GM12878 (cell line): ENCODE results near the gene PML. TPM values are rescaled to one million over a fixed set of nuclear protein-coding genes. Genes with fewer than 3 reads are reported as not detected.

Experiments used
- ATAC-seq: fragments of 200-7000 bp; cut with Tn5 transposase; 3 replicates; pipeline ENCODE4 v1.9.1; 2020; ENCODE audit warnings: mild to moderate bottlenecking, moderate library complexity
- BruUV-seq: library from RNA; stranded (reverse); fragments of 400-500 nt; replicated peaks from 2 replicates; lab custom pipeline; 2021; lab: Mats Ljungman, UMichigan
- CTCF ChIA-PET: fragments of 300-600 bp; sonication (Branson Sonifier 250); formaldehyde crosslinking; extraction: SDS; loops from one replicate; lab custom pipeline; 2021; ENCODE audit warnings: inconsistent platforms; lab: Yijun Ruan, JAX
- POLR2A ChIA-PET: fragments of 350-600 bp; formaldehyde crosslinking; extraction: SDS; loops from one replicate; lab custom pipeline; 2021; ENCODE audit warnings: inconsistent platforms; lab: Charles Lee
- RAD21 ChIA-PET: fragments of 300-600 bp; sonication (Branson Sonifier 250); formaldehyde crosslinking; loops from one replicate; lab custom pipeline; 2023; ENCODE audit warnings: antibody characterized with exemption; ENCODE audit not compliant: unreplicated experiment; lab: Charles Lee
- SMC1A ChIA-PET: fragments of 300-600 bp; sonication (Branson Sonifier 250); formaldehyde crosslinking; loops from one replicate; lab custom pipeline; 2023; ENCODE audit not compliant: unreplicated experiment, uncharacterized antibody; lab: Charles Lee
- DNase-seq: peaks from one replicate; pipeline ENCODE4 v3.0.0-alpha.2; 2011; ENCODE audit warnings: low read depth, low spot score
- FAIRE-seq: peaks from 3 replicates; lab custom pipeline; 2011; peaks lifted over from hg19 to GRCh38; lab: Jason Lieb, UNC
- H2AFZ ChIP-seq: 2 replicates; pipeline ENCODE4 v1.6.0; 2011; ENCODE audit warnings: low read depth, low read length, control low read depth; ENCODE audit not compliant: control insufficient read depth
- H3K27ac ChIP-seq: 2 replicates; pipeline ENCODE4 v1.5.1; 2011; ENCODE audit warnings: control low read depth; ENCODE audit not compliant: control insufficient read depth, insufficient read depth
- H3K27me3 ChIP-seq, 2 experiments: replicated peaks in 1 of 2; 2 replicates each; pipeline versions ENCODE4 v1.6.0 to v1.6.1; 2011; ENCODE audit warnings: low read length in 1 of 2; ENCODE audit not compliant: control insufficient read depth in 2 of 2, insufficient read depth in 2 of 2
- H3K36me3 ChIP-seq, 2 experiments: 2 replicates each; pipeline ENCODE4 v1.5.1; 2011; ENCODE audit warnings: low read length in 1 of 2; ENCODE audit not compliant: control insufficient read depth in 2 of 2, insufficient read depth in 2 of 2
- H3K4me1 ChIP-seq: 2 replicates; pipeline ENCODE4 v1.6.1; 2011; ENCODE audit warnings: mild to moderate bottlenecking, low read length, moderate library complexity, mixed read lengths; ENCODE audit not compliant: control insufficient read depth, insufficient read depth
- H3K4me2 ChIP-seq: 2 replicates; pipeline ENCODE4 v1.6.0; 2011; ENCODE audit warnings: control low read depth; ENCODE audit not compliant: control insufficient read depth, insufficient read depth
- H3K4me3 ChIP-seq: fragments of 200-600 bp; sonication (generic); 2 replicates; pipeline ENCODE4 v1.5.1; 2016
- H3K79me2 ChIP-seq: 2 replicates; pipeline ENCODE4 v1.6.0; 2011; ENCODE audit warnings: low read length; ENCODE audit not compliant: control insufficient read depth, insufficient read depth
- H3K9ac ChIP-seq: 2 replicates; pipeline ENCODE4 v1.8.0; 2011; ENCODE audit warnings: low read length, control low read depth, mixed read lengths; ENCODE audit not compliant: control insufficient read depth, insufficient read depth
- H3K9me3 ChIP-seq: replicated peaks from 3 replicates; pipeline ENCODE4 v1.5.1; 2011; ENCODE audit warnings: mild to moderate bottlenecking, low read length; ENCODE audit not compliant: control insufficient read depth, insufficient read depth
- H4K20me1 ChIP-seq: 2 replicates; pipeline ENCODE4 v1.6.0; 2011; ENCODE audit not compliant: control insufficient read depth, insufficient read depth
- ZBTB11 ChIP-seq: fragments of 450-650 bp; formaldehyde crosslinking; IDR thresholded peaks from 2 replicates; pipeline ENCODE4 v1.5.0; 2022; ENCODE audit warnings: mild to moderate bottlenecking, missing genetic modification characterization
- WGBS: methylation state at CpG from one replicate; pipeline ENCODE4 v1.1.6; 2016; ENCODE audit warnings: low lambda C conversion rate; ENCODE audit not compliant: insufficient replicate concordance, insufficient coverage; ENCODE audit errors: missing lambda C conversion rate; 5-methylcytosine and 5-hydroxymethylcytosine counted together
- in situ Hi-C: fragments of 300-500 bp; cut with MboI; formaldehyde crosslinking; loops from 9 replicates; pipeline ENCODE4 v1.14.3; 2018; ENCODE audit warnings: mixed read lengths
- intact Hi-C: fragments of 100-400 bp; cut with micrococcal nuclease; formaldehyde crosslinking; loops from one replicate; pipeline ENCODE4 v1.14.2; 2022; ENCODE audit not compliant: unreplicated experiment
- polyA plus RNA-seq, 11 experiments: library from polyadenylated mRNA; depleted of rRNA in 4 of 11; unstranded in 6 of 11; stranded (reverse) in 5 of 11; fragments of >200 nt; fragmentation: Nextera tagmentation in 4 of 11; fragmentation: Illumina TruSeq in 1 of 11; extraction: Ambion mirVana in 4 of 11; extraction: Trizol in 1 of 11; gene quantifications; 1 replicate in 1 of 11; 2 replicates in 10 of 11; pipeline versions ENCODE4 v1.2.1 to v1.2.3, GENCODE V29; 2011 to 2016; ENCODE audit warnings: inconsistent platforms in 2 of 11, missing spikeins in 2 of 11, low read depth in 1 of 11
- total RNA-seq, 4 experiments: library from RNA; depleted of rRNA in 3 of 4; stranded (reverse); fragments of >200 nt in 3 of 4; fragmentation: Illumina TruSeq in 1 of 4; extraction: Trizol in 1 of 4; gene quantifications; 2 replicates each; pipeline versions ENCODE4 v1.2.1 to v1.2.3, GENCODE V29; 2013 to 2021

The PML gene
- total and polyA plus RNA-seq, 10 of the 15 experiments (the other 5 are each of a cell fraction or from before 2014, with no cell fraction given), result 8.5 to 95.5 (median 30.8) TPM

DNA sequence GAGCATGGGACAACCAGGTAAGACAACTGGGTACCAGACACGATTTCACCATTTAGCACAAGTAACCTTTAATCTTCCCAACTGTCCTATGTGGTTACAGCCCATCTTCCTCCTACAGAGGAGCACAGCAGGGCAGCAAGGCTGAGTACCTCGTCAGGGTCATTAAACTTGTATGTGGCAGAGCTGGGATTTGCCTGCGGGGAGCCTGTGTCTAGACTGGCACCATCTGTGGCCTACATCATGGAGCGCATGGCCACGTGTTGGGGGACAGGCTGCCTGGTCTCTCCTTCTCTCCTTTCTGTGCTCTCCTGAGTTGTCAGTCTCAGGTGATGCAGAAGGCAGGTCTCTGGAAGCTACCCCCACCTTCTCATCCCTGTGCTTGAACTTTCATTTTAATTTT lies 55.6 kb downstream of the PML start:
- intact Hi-C loops (loop anchor here (5.0 kb wide), 2 partner anchors 78 to 257 kb away; no protein-coding TSS in a partner anchor), in situ Hi-C loops (no loop called here)
- H3K4me3 ChIP-seq, result no peak overlapping the region
- 35% methylated on average over 5 of the region's 5 CpGs for WGBS
- 0 out of 4 replicates have a peak, but pooled peaks cover 0 to 2% of the 10 kb centered on the region in 2 experiments for H3K27me3 ChIP-seq
- H3K4me2 ChIP-seq, result no peak overlapping the region
- TF ChIP-seq ZBTB11 (CRISPR knock-in tag), result no peak
- H3K9me3 ChIP-seq, result no peaks in the 10 kb centered on the region
- no peak for DNase-seq
- ChIA-PET POLR2A (interaction anchor here (1.6 kb wide), 1 partner anchor 56 kb away, joined by 5 read pairs; the partner anchor contains the start of gene PML), SMC1A (interaction anchor here (1.4 to 3.1 kb wide), 3 partner anchors 12 to 77 kb away, joined by 3 to 18 read pairs (median 7); no protein-coding TSS in a partner anchor), CTCF (interaction anchor here (0.7 to 4.5 kb wide), 8 partner anchors 11 to 171 kb away, joined by 3 to 61 read pairs (median 8); partner anchors contain the start of gene PML), RAD21 (interaction anchor here (1.1 kb wide), 1 partner anchor 77 kb away, joined by 4 read pairs; no protein-coding TSS in a partner anchor)
- H3K79me2 ChIP-seq, result no peaks in the 10 kb centered on the region
- no peak overlapping the region for H3K27ac ChIP-seq
- H4K20me1 ChIP-seq, result no peaks in the 10 kb centered on the region; the same call in 1 of the 2 replicates
- FAIRE-seq, result no peak
- no TSS peak for BruUV-seq
- H3K4me1 ChIP-seq, result 0 out of 2 replicates have a peak, but pooled peaks cover 2% of the 10 kb centered on the region
- ATAC-seq, result no peak
- no peaks in the 10 kb centered on the region for H3K36me3 ChIP-seq
- H3K9ac ChIP-seq, result no peak overlapping the region
- no peak overlapping the region for H2AFZ ChIP-seq
